ENCODE data around the gene CPA5.
"Not testable (repeated sequence)": the region's sequence is repeated elsewhere in the genome, so short reads cannot be mapped to it uniquely, and the experiment has no call there.

The CPA5 gene

GRCh38 chr7:130314305-130314704 is 30.3 kb upstream of the CPA5 start:
- H3K9me3 ChIP-seq (ENCODE audit: insufficient read depth, low read length), result peaks cover 19% of the 10 kb centered on the region
- TF ChIP-seq SUZ12 (IDR thresholded peaks at IDR 0.05; ENCODE audit: extremely low read depth, insufficient read depth, insufficient read length), result no peak
- TF ChIP-seq ZNF274 (IDR thresholded peaks at IDR 0.05; ENCODE audit: low read depth, low read length), result no peak
- no peak for TF ChIP-seq YY1 (IDR thresholded peaks at IDR 0.05; ENCODE audit: insufficient read depth, insufficient read length)
- H3K9ac ChIP-seq (ENCODE audit: insufficient read length, low read depth), result no peak overlapping the region
- no peaks in the 10 kb centered on the region for H3K27me3 ChIP-seq (ENCODE audit: insufficient read depth, insufficient read length)
- no peaks in the 10 kb centered on the region for H3K4me1 ChIP-seq (ENCODE audit: insufficient read depth, insufficient read length)
- H3K36me3 ChIP-seq (ENCODE audit: insufficient read depth, insufficient read length, low read length), result no peaks in the 10 kb centered on the region
- no peak overlapping the region for H3K4me3 ChIP-seq (ENCODE audit: insufficient read length, low read depth)
- no peak for DNase-seq (ENCODE audit: low read depth, low spot score)

DNA sequence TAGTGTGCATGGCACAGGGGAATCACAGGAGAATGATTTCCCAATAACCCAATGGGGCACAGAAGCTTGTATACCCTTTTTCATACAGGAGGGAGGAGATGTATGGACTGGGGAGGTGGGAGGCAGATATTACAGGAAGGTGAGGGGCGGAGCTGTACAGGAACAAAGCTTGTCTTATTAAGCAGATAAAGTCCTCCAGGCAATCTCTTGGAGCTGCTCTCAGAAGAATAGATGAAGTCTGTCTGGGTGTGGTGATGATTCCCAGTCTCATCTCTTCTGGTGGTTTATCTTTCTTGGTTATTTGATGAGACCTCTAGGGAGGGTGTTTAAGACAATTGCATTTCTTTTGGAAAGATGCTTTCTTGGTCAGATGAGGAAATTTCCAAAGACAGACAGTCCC is 25.1 kb upstream of the CPA5 start:
- Histone ChIP-seq H3K36me3 (ENCODE audit: insufficient read depth, insufficient read length, low read length) (no peaks in the 10 kb centered on the region), H3K4me1 (ENCODE audit: insufficient read depth, insufficient read length) (peaks cover 2% of the 10 kb centered on the region), H3K9me3 (ENCODE audit: insufficient read depth, low read length) (no peaks in the 10 kb centered on the region), H3K27me3 (ENCODE audit: insufficient read depth, insufficient read length) (no peaks in the 10 kb centered on the region), H3K4me3 (ENCODE audit: insufficient read length, low read depth) (no peak overlapping the region), H3K9ac (ENCODE audit: insufficient read length, low read depth) (no peak overlapping the region)
- no peak for TF ChIP-seq SUZ12 (IDR thresholded peaks at IDR 0.05; ENCODE audit: extremely low read depth, insufficient read depth, insufficient read length)
- no peak for TF ChIP-seq YY1 (IDR thresholded peaks at IDR 0.05; ENCODE audit: insufficient read depth, insufficient read length)
- TF ChIP-seq ZNF274 (IDR thresholded peaks at IDR 0.05; ENCODE audit: low read depth, low read length), result no peak
- DNase-seq (ENCODE audit: low read depth, low spot score), result no peak

DNA sequence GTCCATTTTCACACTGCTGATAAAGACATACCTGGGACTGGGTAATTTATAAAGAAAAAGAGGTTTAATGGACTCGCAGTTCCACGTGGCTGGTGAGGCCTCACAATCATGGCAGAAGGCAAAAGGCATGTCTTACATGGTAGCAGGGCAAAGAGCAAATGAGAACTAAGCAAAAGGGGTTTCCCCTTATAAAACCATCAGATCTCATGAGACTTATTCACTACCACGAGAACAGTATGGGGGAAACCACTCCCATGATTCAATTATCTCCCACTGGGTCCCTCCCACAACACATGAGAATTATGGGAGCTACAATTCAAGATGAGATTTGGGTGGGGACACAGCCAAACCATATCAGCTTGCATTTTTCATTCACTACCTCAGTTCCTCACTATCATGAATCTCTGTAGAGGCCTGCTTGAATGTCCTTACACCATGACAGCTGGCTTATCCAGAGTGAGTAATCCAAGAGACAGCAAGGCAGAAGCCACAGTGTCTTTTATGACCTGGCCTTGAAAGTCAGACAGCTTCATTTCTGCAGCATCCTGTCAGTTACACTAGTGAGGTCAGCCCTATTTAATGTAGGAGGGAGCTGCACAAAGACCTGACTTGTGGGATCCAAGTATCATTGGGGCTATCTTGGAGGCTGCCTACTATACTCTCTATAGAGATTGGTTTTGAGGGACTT is 22.9 kb upstream of the CPA5 start:
- not testable (repeated sequence) for H3K27me3 ChIP-seq (ENCODE audit: insufficient read depth, insufficient read length); H3K36me3 ChIP-seq (ENCODE audit: insufficient read depth, insufficient read length, low read length); H3K4me1 ChIP-seq (ENCODE audit: insufficient read depth, insufficient read length); DNase-seq (ENCODE audit: low read depth, low spot score); H3K9me3 ChIP-seq (ENCODE audit: insufficient read depth, low read length); H3K9ac ChIP-seq (ENCODE audit: insufficient read length, low read depth); H3K4me3 ChIP-seq (ENCODE audit: insufficient read length, low read depth)

GRCh38 chr7:130322615-130323014 is 22.0 kb upstream of the CPA5 start:
- no peak overlapping the region for H3K4me3 ChIP-seq (ENCODE audit: insufficient read length, low read depth)
- DNase-seq (ENCODE audit: low read depth, low spot score), result no peak
- no peak overlapping the region for H3K9ac ChIP-seq (ENCODE audit: insufficient read length, low read depth)
- H3K4me1 ChIP-seq (ENCODE audit: insufficient read depth, insufficient read length), result peaks cover 2% of the 10 kb centered on the region
- no peaks in the 10 kb centered on the region for H3K36me3 ChIP-seq (ENCODE audit: insufficient read depth, insufficient read length, low read length)
- no peak for TF ChIP-seq SUZ12 (IDR thresholded peaks at IDR 0.05; ENCODE audit: extremely low read depth, insufficient read depth, insufficient read length)
- TF ChIP-seq YY1 (IDR thresholded peaks at IDR 0.05; ENCODE audit: insufficient read depth, insufficient read length), result no peak
- no peak for TF ChIP-seq ZNF274 (IDR thresholded peaks at IDR 0.05; ENCODE audit: low read depth, low read length)
- H3K9me3 ChIP-seq (ENCODE audit: insufficient read depth, low read length), result no peaks in the 10 kb centered on the region
- no peaks in the 10 kb centered on the region for H3K27me3 ChIP-seq (ENCODE audit: insufficient read depth, insufficient read length)

GRCh38 chr7:130324306-130324943 is 20.2 kb upstream of the CPA5 start:
- DNase-seq (ENCODE audit: low read depth, low spot score), result no peak
- Histone ChIP-seq H3K4me1 (ENCODE audit: insufficient read depth, insufficient read length) (peaks cover 3% of the 10 kb centered on the region), H3K27me3 (ENCODE audit: insufficient read depth, insufficient read length) (no peaks in the 10 kb centered on the region), H3K4me3 (ENCODE audit: insufficient read length, low read depth) (no peak overlapping the region), H3K9me3 (ENCODE audit: insufficient read depth, low read length) (no peaks in the 10 kb centered on the region), H3K36me3 (ENCODE audit: insufficient read depth, insufficient read length, low read length) (no peaks in the 10 kb centered on the region), H3K9ac (ENCODE audit: insufficient read length, low read depth) (no peak overlapping the region)
- TF ChIP-seq ZNF274 (IDR thresholded peaks at IDR 0.05; ENCODE audit: low read depth, low read length) (no peak), SUZ12 (IDR thresholded peaks at IDR 0.05; ENCODE audit: extremely low read depth, insufficient read depth, insufficient read length) (no peak), YY1 (IDR thresholded peaks at IDR 0.05; ENCODE audit: insufficient read depth, insufficient read length) (no peak)

GRCh38 chr7:130329681-130330080 is 14.9 kb upstream of the CPA5 start:
- DNase-seq (ENCODE audit: low read depth, low spot score), result no peak

DNA sequence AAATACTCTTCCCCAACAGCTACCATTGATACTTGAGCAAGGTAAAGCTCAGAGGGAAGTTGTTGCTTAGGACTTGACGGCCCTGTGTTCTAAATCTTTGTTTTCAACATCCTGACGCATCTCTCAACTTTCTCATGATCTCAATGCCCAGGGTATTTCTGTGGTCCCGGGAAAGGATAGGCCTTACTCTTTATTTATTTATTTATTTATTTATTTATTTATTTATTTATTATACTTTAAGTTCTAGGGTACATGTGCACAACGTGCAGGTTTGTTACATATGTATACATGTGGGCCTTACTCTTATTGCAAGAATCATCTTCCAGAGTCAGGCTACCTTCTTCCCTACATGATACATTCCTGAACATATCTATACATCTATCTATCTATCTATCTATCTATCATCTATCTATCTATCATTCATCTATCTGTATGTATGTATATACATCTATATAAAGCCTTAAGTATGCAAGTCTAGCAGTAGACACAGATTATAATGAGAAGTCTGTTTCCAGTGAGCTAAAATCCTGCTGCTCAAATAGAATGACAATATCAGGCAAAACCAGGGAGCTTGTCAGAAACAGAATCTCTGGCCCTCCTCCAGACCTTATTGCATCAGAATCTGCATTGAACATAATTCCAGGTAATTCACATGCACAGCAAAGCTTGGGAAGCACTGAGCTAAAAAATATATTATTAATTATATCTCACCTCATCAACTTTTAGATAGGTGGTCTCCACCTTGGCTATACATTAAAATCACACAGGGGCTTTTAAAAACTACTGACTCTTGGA is 12.2 kb upstream of the CPA5 start:
- TF ChIP-seq SUZ12 (IDR thresholded peaks at IDR 0.05; ENCODE audit: extremely low read depth, insufficient read depth, insufficient read length) (no peak), YY1 (IDR thresholded peaks at IDR 0.05; ENCODE audit: insufficient read depth, insufficient read length) (no peak), ZNF274 (IDR thresholded peaks at IDR 0.05; ENCODE audit: low read depth, low read length) (no peak)
- Histone ChIP-seq H3K36me3 (ENCODE audit: insufficient read depth, insufficient read length, low read length) (no peaks in the 10 kb centered on the region), H3K9me3 (ENCODE audit: insufficient read depth, low read length) (no peaks in the 10 kb centered on the region)

More at GRCh38 chr7:130329681-130330080, 14.9 kb upstream of the CPA5 start:
- H3K4me1 ChIP-seq (ENCODE audit: insufficient read depth, insufficient read length), result peaks cover 2% of the 10 kb centered on the region
- no peak overlapping the region for H3K9ac ChIP-seq (ENCODE audit: insufficient read length, low read depth)
- no peaks in the 10 kb centered on the region for H3K9me3 ChIP-seq (ENCODE audit: insufficient read depth, low read length)
- no peak overlapping the region for H3K4me3 ChIP-seq (ENCODE audit: insufficient read length, low read depth)
- H3K27me3 ChIP-seq (ENCODE audit: insufficient read depth, insufficient read length), result no peaks in the 10 kb centered on the region
- TF ChIP-seq SUZ12 (IDR thresholded peaks at IDR 0.05; ENCODE audit: extremely low read depth, insufficient read depth, insufficient read length) (no peak), ZNF274 (IDR thresholded peaks at IDR 0.05; ENCODE audit: low read depth, low read length) (no peak), YY1 (IDR thresholded peaks at IDR 0.05; ENCODE audit: insufficient read depth, insufficient read length) (no peak)
- H3K36me3 ChIP-seq (ENCODE audit: insufficient read depth, insufficient read length, low read length), result no peaks in the 10 kb centered on the region

More for the DNA sequence above, 12.2 kb upstream of the CPA5 start:
- H3K9ac ChIP-seq (ENCODE audit: insufficient read length, low read depth), result no peak overlapping the region
- H3K4me1 ChIP-seq (ENCODE audit: insufficient read depth, insufficient read length), result peaks cover 2% of the 10 kb centered on the region
- no peak overlapping the region for H3K4me3 ChIP-seq (ENCODE audit: insufficient read length, low read depth)
- no peaks in the 10 kb centered on the region for H3K27me3 ChIP-seq (ENCODE audit: insufficient read depth, insufficient read length)
- no peak for DNase-seq (ENCODE audit: low read depth, low spot score)

All from NT2/D1 (cell line).